GM15510 (cell line): Measurements from ENCODE around the gene TMEM123.

Experiments used
- POLR2A ChIP-seq: IDR thresholded peaks from 3 replicates; pipeline ENCODE4 v1.6.1; 2011; ENCODE audit warnings: borderline replicate concordance; ENCODE audit not compliant: insufficient read length; ENCODE audit errors: extremely low read depth

TMEM123 gene

DNA sequence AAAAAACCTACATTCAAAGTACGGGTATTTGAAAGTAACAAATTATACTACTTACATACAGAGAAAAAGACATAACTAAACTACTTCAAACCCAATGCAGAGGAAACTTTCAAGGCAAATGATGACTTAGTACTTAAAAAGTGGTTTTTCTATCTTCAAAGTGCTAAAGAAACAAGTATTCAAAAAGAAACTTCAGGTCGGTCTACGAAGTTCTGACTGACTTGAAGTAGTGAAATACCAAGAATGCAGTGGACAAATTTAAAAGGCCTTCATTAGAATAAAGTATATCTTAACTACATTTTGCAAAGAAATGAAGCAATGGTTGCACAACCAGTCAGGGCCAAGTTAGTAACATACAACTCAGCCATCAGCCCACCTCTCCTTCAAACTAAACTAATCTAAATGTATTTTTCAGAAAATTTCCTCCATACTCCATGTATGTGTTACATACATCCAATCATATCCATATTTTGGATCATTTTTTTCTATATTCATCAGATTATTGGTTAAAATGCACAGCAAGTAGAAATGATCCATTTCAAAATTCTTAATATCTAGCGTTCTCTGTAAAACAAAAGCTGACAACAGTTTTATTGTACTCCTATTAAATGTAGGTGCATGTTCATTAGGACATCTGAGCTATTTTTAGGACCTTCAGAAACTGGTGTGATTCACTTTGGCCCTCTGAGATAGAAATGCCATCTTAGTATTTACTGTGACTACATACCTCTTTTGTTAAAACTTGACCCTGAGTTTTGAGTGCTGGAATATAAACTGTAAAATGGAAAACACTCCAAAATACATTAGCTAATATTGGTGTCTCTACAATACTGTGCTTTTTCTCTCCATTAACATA is 55.6 kb downstream of the TMEM123 start:
- no peak for TF ChIP-seq POLR2A

DNA sequence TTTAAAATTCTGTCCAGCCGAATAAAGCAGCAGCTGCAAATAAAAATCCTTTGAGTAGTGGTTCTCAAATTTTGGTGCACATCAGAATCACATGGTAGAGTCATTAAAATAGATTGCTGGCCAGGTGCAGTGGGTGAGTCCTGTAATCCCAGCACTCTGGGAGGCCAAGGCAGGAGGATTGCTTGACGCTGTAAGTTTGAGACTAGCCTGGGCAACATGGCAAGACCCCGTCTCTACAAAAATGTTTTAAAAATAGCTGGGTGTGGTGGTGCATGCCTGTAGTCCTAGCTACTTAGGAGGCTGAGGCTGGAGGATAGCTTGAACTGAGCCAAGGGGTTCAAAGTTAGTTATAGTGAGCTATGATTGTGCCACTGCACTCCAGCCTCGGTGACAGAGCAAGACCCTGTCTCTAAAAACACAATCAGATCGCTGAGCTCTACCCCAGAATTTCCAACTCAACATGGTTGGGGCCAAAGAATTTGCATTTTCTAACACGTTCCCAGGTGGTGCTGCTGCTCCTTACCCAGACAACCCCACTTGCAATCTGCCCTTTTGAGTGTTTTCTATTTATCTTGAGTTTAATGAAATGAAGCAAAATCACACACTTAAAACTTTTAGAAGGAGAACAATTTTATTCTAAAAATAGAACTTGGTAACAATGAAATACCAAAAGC is 56.7 kb downstream of the TMEM123 start:
- TF ChIP-seq POLR2A, result no peak

DNA sequence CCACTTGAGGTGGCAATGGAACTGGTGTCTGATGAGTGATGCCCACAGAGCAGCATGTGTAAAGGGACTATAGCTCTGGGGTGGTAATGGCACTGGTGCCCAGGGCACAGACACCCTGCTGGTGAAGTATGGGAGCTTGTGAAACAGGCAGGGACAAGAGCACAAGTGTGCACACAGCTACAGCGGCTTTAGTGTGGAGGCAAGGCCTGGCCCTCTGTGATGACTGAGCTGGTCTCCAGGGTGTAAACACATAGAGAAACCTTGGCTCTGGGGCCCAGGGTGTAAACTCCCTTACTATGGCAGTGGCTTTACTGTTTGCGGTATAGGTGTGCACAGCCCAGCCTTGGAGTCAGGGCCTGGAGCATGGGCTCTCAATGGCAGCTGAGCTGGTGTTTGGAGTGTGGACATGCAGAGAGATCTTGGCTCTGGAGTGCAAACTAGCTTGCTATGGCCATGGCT is 59.3 kb downstream of the TMEM123 start:
- no peak for TF ChIP-seq POLR2A

DNA sequence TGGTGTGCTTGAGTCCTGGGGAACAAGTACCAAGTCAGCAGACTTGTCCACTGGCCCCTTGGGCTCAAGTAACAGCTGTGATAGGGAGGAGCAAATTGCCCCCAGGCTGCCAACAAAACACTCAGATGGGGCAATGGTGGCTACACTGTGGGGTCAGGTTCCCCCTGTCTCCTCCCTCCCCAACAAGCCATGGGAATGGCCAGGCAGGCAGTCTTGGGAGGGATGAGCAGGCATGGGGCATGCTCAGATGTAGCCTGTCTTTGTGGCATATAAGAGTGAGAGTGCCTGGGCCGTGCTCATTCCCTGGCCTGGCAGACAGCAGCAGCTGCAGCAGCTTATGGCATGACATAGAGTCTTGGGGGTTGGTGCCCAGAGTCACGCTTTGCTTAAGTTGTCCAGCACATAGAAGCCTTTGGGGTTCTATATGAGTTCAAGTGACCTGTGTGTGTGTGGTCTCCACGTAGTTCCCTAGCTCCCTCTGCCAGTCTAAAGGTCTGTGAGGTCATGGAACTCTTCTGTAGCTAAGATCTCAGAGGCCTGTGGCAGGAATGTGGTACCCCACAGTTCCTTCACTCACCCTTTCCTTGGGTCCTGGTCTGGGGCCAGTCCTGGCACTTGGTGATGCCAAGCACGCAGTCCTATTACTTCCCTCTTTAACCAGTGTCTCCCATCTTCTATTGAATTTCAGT is 60.9 kb downstream of the TMEM123 start:
- TF ChIP-seq POLR2A, result no peak

DNA sequence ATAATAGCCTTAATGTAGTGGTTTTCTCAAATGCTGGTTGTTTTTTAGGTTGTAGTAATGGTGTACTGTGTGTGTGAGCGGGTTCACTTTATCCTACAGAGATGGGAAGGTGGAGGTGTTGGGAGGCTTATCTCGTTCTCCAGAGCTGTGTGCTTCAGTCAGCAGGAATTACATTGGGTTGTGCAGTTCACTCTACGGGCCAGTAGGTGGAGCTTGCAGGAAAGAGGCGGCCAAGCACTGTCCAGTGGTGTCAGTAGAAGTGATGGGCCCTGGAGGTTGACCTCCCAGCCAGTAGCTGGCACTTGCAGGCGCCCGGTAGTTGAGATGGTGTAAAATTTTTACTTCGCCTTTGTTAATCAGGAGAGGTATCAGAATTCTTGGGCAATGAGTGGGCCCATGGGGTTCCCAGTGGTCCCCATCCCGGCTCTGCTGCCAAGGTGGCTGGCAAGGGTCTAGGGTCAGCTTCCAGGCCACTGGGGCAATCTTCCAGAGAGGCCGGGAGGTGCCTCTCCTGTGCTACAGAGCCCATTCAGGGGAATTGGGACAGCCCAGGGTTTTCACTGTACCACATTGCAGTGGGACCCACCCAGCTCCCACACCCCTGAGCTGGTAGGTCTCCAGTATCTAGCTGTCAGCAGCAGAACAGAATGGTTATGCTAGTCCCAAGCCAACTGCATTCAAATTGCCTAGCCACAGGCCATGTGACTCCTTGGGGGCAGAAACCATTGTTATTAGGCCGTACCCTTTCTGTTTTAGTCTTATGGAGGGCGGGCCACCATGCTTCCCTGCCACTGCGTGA is 61.7 kb downstream of the TMEM123 start:
- TF ChIP-seq POLR2A, result no peak

DNA sequence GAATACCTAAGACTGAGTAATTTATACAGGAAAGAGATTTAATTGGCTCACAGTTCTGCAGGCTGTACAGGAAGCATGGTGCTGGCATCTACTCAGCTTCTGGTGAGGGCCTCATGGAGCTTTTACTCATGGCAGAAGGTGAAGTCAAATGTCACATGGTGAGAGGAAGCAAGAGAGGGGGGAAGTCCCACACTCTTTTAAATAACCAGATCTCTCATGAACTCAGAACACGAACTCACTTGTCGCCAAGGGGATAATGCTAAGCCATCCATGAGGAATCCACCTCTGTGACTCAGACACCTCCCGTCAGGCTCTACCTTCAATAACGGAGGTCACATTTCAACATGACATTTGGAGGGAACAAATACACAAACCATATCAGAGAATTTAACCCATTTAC is 63.3 kb downstream of the TMEM123 start:
- TF ChIP-seq POLR2A, result no peak

DNA sequence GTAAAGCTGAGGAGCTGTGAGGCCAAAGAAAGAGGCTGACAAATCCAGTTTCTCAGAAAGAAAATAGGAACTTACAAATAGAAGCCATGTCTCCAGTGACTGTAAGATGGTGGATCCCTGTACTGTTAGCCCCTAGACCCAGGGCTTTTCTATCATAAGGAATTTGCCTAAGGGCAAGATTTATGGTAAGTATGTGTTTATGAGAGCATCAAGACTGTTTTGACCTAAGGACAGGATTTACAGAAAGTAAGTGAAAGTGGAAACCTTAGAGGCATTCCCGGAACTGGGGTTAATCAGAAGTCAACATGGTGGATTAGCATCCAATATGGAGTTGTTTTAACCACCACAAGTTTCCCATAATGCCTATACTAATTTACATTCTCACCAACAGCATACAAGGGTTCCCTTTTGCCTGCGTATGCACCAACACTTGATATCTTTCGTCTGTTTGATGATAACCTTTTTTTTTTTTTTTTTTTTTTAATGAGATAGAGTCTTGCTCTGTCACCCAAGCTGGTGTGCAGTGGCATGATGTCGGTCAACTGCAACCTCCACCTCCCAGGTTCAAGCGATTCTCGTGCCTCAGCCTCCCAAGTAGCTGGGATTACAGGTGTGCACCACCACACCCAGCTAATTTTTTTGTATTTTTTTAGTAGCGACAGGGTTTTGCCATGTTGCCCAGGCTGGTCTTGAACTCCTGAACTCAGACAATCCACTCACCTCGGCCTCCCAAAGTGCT is 65.4 kb downstream of the TMEM123 start:
- TF ChIP-seq POLR2A, result no peak

DNA sequence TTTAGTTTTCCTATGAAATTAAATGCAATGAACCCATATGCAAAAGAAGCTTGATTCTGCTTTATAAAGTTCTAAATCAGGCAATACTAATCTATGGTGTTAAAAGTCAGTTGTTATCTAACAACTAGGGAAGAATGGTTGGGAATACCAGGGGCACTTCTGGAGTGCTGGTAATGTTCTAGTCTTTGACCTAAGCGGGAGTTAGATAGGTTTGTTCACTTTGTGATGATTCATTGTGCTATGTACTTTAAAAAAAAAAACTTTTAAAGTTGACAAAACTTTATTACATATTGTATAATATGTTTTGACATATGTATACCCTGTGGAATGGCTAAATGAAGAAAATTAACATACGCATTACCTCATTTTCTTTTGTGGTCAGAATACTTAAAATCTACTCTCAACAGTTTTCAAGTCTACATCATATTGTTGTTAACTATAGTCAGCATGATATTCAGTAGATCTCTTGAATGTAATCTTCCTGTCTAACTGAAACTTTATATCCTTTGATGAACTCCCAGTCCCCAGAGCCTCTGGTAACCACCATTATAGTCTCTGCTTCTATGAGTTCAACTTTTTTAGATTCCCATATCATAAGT is 66.3 kb downstream of the TMEM123 start:
- no peak for TF ChIP-seq POLR2A

DNA sequence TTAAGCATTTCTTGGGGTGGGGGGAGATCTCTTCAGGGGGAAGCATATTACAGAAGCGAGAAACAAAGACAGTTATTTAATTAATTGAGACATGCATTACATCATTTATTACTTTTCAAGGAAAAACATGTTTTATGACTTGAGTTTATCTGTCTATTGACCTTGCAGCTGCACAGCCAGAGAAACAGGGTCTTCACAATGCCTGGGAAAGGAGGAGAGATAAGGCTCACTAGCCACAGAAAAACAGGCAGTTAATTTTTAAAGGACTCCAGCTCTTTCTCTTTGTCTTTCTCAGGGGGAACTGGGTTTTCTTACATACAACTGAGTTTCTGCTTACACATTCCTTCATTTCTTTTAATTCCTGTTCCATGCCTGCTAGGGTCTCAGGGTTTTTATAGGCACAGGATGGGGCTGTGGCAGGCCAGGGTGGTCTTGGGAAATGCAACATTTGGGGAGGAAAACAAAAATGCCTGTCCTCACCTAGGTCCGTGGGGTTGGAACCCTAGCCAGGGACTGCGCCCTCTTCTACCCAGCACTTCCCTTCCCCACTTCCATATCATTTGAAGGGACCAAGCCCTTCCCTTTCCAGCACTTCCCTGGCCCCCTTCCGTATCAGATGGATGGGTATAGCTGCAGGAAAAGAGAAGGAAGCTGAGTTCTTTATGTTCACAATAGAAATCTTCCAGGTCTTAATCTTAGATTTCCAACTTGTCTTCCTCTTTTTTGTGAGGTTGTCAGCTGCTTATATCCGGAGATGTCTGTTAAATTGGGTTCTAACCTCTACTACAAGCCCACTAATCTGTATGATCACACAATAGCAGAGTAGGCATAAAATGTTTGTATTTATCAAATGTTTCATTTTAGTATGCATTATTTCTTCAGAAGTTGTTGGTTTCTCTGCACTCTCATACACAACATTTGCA is 67.2 kb downstream of the TMEM123 start:
- no peak for TF ChIP-seq POLR2A

DNA sequence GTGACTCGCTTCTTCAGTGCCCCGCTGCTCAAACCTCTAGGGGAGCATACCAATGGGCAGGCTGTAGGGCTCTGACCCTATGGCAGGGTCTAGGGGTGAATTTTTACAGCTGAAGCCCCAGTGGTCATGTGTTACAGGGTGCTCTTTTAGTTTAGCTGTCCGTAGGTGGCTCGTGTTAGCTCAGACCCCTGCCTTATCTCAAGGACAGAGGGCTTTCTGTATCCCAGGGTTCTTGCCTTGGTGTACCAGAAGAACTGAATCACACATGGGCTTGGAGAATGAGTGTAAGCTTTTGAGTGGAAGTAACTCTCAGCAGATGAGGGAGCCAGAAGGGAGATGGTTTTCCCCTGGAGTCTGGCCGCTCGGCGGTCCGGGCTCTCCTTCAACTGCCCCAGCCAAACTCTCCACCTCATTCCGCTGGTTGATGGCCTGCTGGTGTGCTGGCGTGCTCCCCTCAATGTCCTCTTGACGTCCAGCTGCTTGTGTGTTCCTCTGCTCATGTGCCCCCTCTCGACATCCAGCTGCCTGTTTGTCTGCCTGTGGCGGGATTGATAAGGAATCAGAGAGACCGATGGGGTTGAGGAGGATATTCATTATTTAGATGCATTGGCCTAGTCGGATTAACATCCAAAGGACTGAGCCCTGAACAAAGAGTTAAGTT is 68.0 kb downstream of the TMEM123 start:
- TF ChIP-seq POLR2A, result no peak

DNA sequence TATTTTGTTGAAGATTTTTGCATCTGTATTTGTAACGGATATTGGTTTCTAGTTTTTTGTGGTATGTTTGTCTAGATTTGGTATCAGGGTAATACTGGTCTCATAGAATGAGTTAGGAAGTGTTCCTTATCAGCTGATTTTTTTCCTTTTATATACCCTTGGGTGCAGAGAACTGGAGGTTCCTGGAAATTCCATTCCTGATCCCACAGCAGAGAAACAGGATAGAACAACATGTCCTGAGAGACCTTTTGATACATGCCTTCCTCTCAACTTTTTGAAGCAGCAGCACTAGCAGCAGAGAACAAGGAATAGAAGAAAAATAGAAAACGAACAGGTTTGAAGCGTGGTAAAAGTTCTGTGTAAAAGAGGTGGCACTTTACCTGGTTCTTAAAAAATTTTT is 68.7 kb downstream of the TMEM123 start:
- TF ChIP-seq POLR2A, result no peak

DNA sequence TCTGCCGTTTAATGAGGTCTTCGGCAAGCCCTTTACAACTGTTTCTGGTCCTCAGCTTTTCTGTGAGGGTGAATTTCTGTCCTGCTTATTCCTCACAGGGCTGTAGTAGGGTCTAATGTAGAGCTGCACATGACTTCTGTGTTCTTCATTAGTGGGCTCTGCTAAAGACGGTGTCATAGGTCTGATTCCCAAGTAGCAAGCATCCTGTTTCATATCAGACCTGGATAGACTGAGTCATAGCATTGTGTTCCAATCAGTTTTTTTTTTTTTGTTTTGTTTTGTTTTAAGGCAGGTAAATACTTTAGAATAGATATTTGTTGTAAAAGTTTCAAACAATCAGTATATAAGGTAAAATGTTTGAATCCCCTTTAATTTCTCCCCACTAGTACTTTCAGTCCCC is 70.2 kb downstream of the TMEM123 start:
- no peak for TF ChIP-seq POLR2A
